Measurements from ENCODE around the gene ELL3.

DNA sequence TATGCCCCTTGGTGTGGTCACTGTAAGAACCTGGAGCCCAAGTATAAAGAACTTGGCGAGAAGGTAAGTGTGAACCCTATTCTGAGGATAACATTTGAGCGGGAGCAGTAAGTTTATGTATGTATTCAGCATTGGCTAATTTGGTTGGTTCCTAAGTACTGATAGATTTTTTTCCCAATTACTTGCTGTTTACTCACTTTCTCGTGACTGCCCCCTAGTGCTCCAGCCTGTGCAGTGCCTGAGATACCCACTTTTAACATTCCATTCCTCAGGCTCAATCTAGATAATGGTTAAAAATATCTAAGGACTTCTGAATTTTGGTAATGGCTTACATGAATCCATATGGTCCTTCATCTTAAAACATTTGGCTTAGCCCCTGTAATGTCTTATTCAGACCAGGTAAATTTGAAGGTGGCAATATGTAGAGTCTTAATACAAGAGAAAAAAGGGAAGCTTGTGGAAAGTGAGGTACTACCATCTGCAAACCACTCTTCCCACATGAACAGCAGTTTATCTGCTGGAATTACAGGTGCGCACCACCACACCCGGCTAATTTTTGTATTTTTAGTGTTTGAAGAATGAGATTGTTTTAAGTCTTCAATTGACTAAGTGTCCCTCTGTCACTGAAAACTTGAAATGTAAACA is 7.1 kb downstream of the ELL3 start:
- no peak for TF ChIP-seq POLR2A (IDR thresholded peaks at IDR 0.05)
- TF ChIP-seq, protein P1, sequence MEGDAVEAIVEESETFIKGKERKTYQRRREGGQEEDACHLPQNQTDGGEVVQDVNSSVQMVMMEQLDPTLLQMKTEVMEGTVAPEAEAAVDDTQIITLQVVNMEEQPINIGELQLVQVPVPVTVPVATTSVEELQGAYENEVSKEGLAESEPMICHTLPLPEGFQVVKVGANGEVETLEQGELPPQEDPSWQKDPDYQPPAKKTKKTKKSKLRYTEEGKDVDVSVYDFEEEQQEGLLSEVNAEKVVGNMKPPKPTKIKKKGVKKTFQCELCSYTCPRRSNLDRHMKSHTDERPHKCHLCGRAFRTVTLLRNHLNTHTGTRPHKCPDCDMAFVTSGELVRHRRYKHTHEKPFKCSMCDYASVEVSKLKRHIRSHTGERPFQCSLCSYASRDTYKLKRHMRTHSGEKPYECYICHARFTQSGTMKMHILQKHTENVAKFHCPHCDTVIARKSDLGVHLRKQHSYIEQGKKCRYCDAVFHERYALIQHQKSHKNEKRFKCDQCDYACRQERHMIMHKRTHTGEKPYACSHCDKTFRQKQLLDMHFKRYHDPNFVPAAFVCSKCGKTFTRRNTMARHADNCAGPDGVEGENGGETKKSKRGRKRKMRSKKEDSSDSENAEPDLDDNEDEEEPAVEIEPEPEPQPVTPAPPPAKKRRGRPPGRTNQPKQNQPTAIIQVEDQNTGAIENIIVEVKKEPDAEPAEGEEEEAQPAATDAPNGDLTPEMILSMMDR (IDR thresholded peaks at IDR 0.05), result peak; percentile 63 to 75 (median 69)
